ENCODE measurements around the gene FXYD4.

The FXYD4 gene

DNA sequence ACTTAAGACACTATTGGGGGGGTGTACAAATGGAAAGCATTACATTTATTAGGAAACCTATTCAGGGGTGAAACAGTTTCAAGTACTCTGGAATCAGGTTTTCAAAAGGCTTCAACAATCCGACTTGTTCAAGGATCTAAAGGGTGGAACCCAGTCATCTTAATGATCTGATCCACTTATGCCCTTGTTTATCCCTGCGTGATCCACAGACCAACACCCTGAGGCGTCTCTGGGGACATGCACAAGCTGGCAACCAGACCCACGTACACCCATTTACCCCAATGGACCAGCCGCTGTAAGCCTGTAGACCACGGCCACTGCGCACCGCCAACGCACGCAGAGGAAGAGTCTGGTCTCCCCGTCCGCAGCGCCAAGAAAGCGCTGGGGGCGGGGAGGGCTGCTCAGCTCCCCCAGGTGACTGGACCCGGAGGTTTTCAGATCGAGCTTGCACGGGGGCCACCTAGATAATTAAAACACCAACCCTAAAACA lies 24.2 kb downstream of the FXYD4 start:
- peaks cover 62% of the 10 kb centered on the region for H3K4me1 ChIP-seq (ENCODE audit: insufficient read depth, low read length, poor library complexity, severe bottlenecking)
- H4K20me1 ChIP-seq (ENCODE audit: insufficient read depth, low read length, poor library complexity, severe bottlenecking) = peaks cover 91% of the 10 kb centered on the region
- H3K27me3 ChIP-seq (ENCODE audit: insufficient read depth, low read length, poor library complexity, severe bottlenecking) = no peaks in the 10 kb centered on the region
- no peaks in the 10 kb centered on the region for H3K9me2 ChIP-seq (replicated peaks; ENCODE audit: low read depth, low read length)
- peaks cover 98% of the 10 kb centered on the region for H3K79me2 ChIP-seq (ENCODE audit: insufficient read depth, low read length)
- peaks cover 61% of the 10 kb centered on the region for H3K36me3 ChIP-seq (ENCODE audit: insufficient read depth, low read length)
- TF ChIP-seq, protein P1, sequence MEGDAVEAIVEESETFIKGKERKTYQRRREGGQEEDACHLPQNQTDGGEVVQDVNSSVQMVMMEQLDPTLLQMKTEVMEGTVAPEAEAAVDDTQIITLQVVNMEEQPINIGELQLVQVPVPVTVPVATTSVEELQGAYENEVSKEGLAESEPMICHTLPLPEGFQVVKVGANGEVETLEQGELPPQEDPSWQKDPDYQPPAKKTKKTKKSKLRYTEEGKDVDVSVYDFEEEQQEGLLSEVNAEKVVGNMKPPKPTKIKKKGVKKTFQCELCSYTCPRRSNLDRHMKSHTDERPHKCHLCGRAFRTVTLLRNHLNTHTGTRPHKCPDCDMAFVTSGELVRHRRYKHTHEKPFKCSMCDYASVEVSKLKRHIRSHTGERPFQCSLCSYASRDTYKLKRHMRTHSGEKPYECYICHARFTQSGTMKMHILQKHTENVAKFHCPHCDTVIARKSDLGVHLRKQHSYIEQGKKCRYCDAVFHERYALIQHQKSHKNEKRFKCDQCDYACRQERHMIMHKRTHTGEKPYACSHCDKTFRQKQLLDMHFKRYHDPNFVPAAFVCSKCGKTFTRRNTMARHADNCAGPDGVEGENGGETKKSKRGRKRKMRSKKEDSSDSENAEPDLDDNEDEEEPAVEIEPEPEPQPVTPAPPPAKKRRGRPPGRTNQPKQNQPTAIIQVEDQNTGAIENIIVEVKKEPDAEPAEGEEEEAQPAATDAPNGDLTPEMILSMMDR (conservative IDR thresholded peaks at IDR 0.05; ENCODE audit: low read length) = no peak
- TF ChIP-seq EZH2phosphoT487 (IDR thresholded peaks at IDR 0.05; ENCODE audit: borderline replicate concordance) = no peak
- H3K4me2 ChIP-seq (ENCODE audit: low read depth, low read length, poor library complexity, severe bottlenecking) = peak overlapping the region; percentile 93
- peak overlapping the region; percentile 97 for H3K9ac ChIP-seq (ENCODE audit: low read depth, low read length, poor library complexity, severe bottlenecking)
- 0 out of 2 replicates have a peak, but pooled peaks cover 3% of the 10 kb centered on the region for H3F3A ChIP-seq (ENCODE audit: low read depth)
- no peaks in the 10 kb centered on the region for H3K9me3 ChIP-seq (ENCODE audit: insufficient read depth, low read depth, low read length)
- H2AFZ ChIP-seq (ENCODE audit: low read length) = no peak overlapping the region
- H3K4me3 ChIP-seq (ENCODE audit: low read length, poor library complexity, severe bottlenecking) = peak overlapping the region; percentile 89

DNA sequence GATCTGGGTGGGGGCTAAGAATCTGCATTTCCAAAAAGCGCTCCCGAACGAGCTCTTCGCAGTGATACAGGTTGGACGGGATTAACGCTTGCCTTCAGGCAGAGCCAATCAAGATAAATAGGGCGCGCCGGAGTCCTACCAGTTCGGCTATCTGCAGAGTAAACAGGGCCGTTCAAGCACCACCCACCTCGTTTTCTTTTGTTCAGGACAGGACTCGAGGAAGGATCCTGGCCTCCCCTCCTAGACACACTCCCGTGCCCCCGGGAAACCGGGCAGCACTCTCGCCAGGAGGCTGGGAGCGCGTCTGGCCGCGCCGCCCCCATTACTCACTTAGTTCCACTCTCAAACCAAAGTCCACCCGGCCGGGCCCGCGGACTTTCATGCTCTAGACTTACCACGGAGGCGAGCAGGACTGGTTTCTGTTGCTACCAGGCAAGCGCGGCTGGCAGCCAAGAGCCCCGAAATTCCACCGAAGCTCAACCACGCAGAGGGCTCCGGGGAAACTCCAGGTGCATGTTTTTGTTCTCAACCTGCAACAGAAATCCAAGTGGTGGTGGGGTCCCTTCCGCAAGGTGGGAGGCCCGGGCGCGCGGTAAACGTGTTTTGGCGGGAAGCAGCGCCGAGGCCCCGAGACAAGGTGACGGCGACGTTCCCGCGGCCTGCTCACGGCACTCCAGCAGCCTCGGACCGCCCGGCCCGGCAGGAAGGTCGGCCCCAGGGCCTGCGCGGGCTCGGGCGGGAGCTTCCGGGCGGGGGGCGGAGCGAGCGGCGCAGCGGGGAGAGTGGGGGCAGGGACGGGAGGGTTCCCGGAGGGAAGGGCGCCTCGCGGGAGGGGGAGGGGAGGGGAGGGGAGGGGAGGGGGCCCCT lies 24.9 kb downstream of the FXYD4 start:
- Histone ChIP-seq H3K36me3 (ENCODE audit: insufficient read depth, low read length) (peaks cover 54% of the 10 kb centered on the region), H3K9me2 (replicated peaks; ENCODE audit: low read depth, low read length) (no peaks in the 10 kb centered on the region), H3K4me1 (ENCODE audit: insufficient read depth, low read length, poor library complexity, severe bottlenecking) (peaks cover 65% of the 10 kb centered on the region), H4K20me1 (ENCODE audit: insufficient read depth, low read length, poor library complexity, severe bottlenecking) (peaks cover 91% of the 10 kb centered on the region), H2AFZ (ENCODE audit: low read length) (no peak overlapping the region), H3K4me3 (ENCODE audit: low read length, poor library complexity, severe bottlenecking) (peak overlapping the region; percentile 89), H3K27me3 (ENCODE audit: insufficient read depth, low read length, poor library complexity, severe bottlenecking) (no peaks in the 10 kb centered on the region), H3K9ac (ENCODE audit: low read depth, low read length, poor library complexity, severe bottlenecking) (peak overlapping the region; percentile 97), H3K9me3 (ENCODE audit: insufficient read depth, low read depth, low read length) (no peaks in the 10 kb centered on the region), H3K4me2 (ENCODE audit: low read depth, low read length, poor library complexity, severe bottlenecking) (peak overlapping the region; percentile 93), H3F3A (ENCODE audit: low read depth) (0 out of 2 replicates have a peak, but pooled peaks cover 3% of the 10 kb centered on the region), H3K79me2 (ENCODE audit: insufficient read depth, low read length) (peaks cover 98% of the 10 kb centered on the region)
- no peak for TF ChIP-seq EZH2phosphoT487 (IDR thresholded peaks at IDR 0.05; ENCODE audit: borderline replicate concordance)
- TF ChIP-seq, protein P1 (conservative IDR thresholded peaks at IDR 0.05; ENCODE audit: low read length) = no peak

DNA sequence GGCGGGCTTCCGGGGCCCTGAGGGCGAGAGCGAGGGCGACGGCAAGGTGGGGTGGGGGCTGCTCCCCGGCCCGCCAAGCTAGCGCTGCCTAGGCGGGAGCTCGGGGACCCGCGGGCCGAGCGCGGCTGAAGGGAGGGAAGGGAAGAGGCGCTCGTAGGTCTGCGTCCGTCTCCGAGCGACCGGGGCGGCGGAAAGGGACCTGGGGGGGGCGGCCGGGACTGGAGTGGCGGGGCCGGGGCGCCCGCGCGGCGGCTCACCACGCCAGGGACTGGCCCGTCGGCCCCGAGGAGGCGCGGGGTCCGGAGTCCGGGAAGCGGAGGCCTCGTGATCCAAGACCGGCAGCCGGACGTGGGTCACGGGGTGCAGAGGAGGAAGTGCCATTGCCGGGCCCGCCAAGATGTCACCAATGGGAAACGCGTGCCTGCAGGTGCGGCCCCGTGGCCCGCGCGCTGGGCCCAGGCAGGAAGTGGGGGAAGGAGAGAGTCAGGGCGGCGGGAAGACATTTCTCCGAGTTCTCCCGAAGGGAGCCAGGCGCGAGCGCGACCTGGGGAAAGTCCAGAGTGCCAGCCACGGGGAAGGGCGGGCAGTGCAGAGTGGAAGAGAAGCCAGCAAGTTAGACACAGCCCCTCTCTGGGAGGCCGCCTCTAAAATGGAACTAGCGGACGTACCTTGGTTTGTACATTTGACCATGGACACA lies 25.6 kb downstream of the FXYD4 start:
- H3K9me2 ChIP-seq (replicated peaks; ENCODE audit: low read depth, low read length) = no peaks in the 10 kb centered on the region
- H3F3A ChIP-seq (ENCODE audit: low read depth) = 0 out of 2 replicates have a peak, but pooled peaks cover 3% of the 10 kb centered on the region
- H3K4me3 ChIP-seq (ENCODE audit: low read length, poor library complexity, severe bottlenecking) = peak overlapping the region; percentile 89
- H3K79me2 ChIP-seq (ENCODE audit: insufficient read depth, low read length) = peaks cover 98% of the 10 kb centered on the region
- no peaks in the 10 kb centered on the region for H3K9me3 ChIP-seq (ENCODE audit: insufficient read depth, low read depth, low read length)
- peak overlapping the region; percentile 91 for H3K4me2 ChIP-seq (ENCODE audit: low read depth, low read length, poor library complexity, severe bottlenecking)
- TF ChIP-seq, protein P1 (conservative IDR thresholded peaks at IDR 0.05; ENCODE audit: low read length) = no peak
- no peak for TF ChIP-seq EZH2phosphoT487 (IDR thresholded peaks at IDR 0.05; ENCODE audit: borderline replicate concordance)
- peaks cover 47% of the 10 kb centered on the region for H3K36me3 ChIP-seq (ENCODE audit: insufficient read depth, low read length)
- peaks cover 73% of the 10 kb centered on the region for H3K4me1 ChIP-seq (ENCODE audit: insufficient read depth, low read length, poor library complexity, severe bottlenecking)
- no peaks in the 10 kb centered on the region for H3K27me3 ChIP-seq (ENCODE audit: insufficient read depth, low read length, poor library complexity, severe bottlenecking)
- peaks cover 91% of the 10 kb centered on the region for H4K20me1 ChIP-seq (ENCODE audit: insufficient read depth, low read length, poor library complexity, severe bottlenecking)
- H2AFZ ChIP-seq (ENCODE audit: low read length) = no peak overlapping the region
- H3K9ac ChIP-seq (ENCODE audit: low read depth, low read length, poor library complexity, severe bottlenecking) = peak overlapping the region; percentile 97
